H7 (cell line): ENCODE results near the gene DIDO1. TPM values are rescaled to one million over a fixed set of nuclear protein-coding genes. Genes with fewer than 3 reads are reported as not detected.

ENCODE experiments used
- DNase-seq: peaks from one replicate; pipeline ENCODE4 v3.0.0; 2012
- H3K27me3 ChIP-seq: 2 replicates; pipeline ENCODE4 v1.6.0; 2011; ENCODE audit warnings: mild to moderate bottlenecking, low read length; ENCODE audit not compliant: control insufficient read depth, insufficient read depth
- H3K36me3 ChIP-seq: replicated peaks from 2 replicates; pipeline ENCODE4 v1.5.1; 2011; ENCODE audit warnings: low read length; ENCODE audit not compliant: control insufficient read depth, insufficient read depth
- H3K4me3 ChIP-seq: 2 replicates; pipeline ENCODE4 v1.5.1; 2011; ENCODE audit warnings: low read depth, mild to moderate bottlenecking, control low read depth, low read length, moderate library complexity; ENCODE audit not compliant: insufficient read depth
- total RNA-seq: library from RNA; depleted of rRNA; stranded (reverse); fragments of >200 nt; shearing (Covaris generic); gene quantifications from 2 replicates; pipeline ENCODE4 v1.2.3, GENCODE V29; 2014

The DIDO1 gene
- total RNA-seq, 1 experiment from 2014 or later, result 53.2 TPM

GRCh38 chr20:62894261-62894660 is 32.0 kb downstream of the DIDO1 start:
- Histone ChIP-seq H3K27me3 (no peaks in the 10 kb centered on the region), H3K36me3 (peaks cover 44% of the 10 kb centered on the region), H3K4me3 (no peak overlapping the region)
- DNase-seq, result no peak

GRCh38 chr20:62893700-62894099 is 32.6 kb downstream of the DIDO1 start:
- H3K4me3 ChIP-seq, result no peak overlapping the region
- DNase-seq, result peak; percentile 81
- H3K36me3 ChIP-seq, result peaks cover 46% of the 10 kb centered on the region
- no peaks in the 10 kb centered on the region for H3K27me3 ChIP-seq

- DNase-seq, result no peak
- Histone ChIP-seq H3K36me3 (peaks cover 50% of the 10 kb centered on the region), H3K27me3 (no peaks in the 10 kb centered on the region), H3K4me3 (no peak overlapping the region)
These were observed 33.7 kb downstream of the DIDO1 start for GRCh38 chr20:62892348-62893304.

GRCh38 chr20:62891111-62891510 is 35.2 kb downstream of the DIDO1 start:
- Histone ChIP-seq H3K4me3 (no peak overlapping the region), H3K36me3 (peaks cover 52% of the 10 kb centered on the region), H3K27me3 (no peaks in the 10 kb centered on the region)
- no peak for DNase-seq

- Histone ChIP-seq H3K4me3 (no peak overlapping the region), H3K27me3 (no peaks in the 10 kb centered on the region), H3K36me3 (peaks cover 51% of the 10 kb centered on the region)
These were observed 35.9 kb downstream of the DIDO1 start for GRCh38 chr20:62890444-62890843.

GRCh38 chr20:62889871-62890270 is 36.4 kb downstream of the DIDO1 start:
- H3K36me3 ChIP-seq, result peaks cover 49% of the 10 kb centered on the region
- H3K4me3 ChIP-seq, result no peak overlapping the region
- no peaks in the 10 kb centered on the region for H3K27me3 ChIP-seq
- no peak for DNase-seq

More at GRCh38 chr20:62890444-62890843, 35.9 kb downstream of the DIDO1 start:
- DNase-seq, result no peak

- H3K36me3 ChIP-seq, result peaks cover 45% of the 10 kb centered on the region
- DNase-seq, result no peak
- no peaks in the 10 kb centered on the region for H3K27me3 ChIP-seq
- H3K4me3 ChIP-seq, result no peak overlapping the region
These were observed 36.9 kb downstream of the DIDO1 start for GRCh38 chr20:62889411-62889810.

- H3K4me3 ChIP-seq, result no peak overlapping the region
- no peak for DNase-seq
- peaks cover 40% of the 10 kb centered on the region for H3K36me3 ChIP-seq
- no peaks in the 10 kb centered on the region for H3K27me3 ChIP-seq
These were observed 37.4 kb downstream of the DIDO1 start for GRCh38 chr20:62888910-62889309.

GRCh38 chr20:62888406-62888805 is 37.9 kb downstream of the DIDO1 start:
- Histone ChIP-seq H3K27me3 (no peaks in the 10 kb centered on the region), H3K36me3 (peaks cover 36% of the 10 kb centered on the region), H3K4me3 (no peak overlapping the region)
- DNase-seq, result no peak

- Histone ChIP-seq H3K36me3 (peaks cover 33% of the 10 kb centered on the region), H3K4me3 (no peak overlapping the region), H3K27me3 (no peaks in the 10 kb centered on the region)
- no peak for DNase-seq
These were observed 38.5 kb downstream of the DIDO1 start for GRCh38 chr20:62887860-62888239.

- H3K27me3 ChIP-seq, result no peaks in the 10 kb centered on the region
- H3K36me3 ChIP-seq, result peaks cover 29% of the 10 kb centered on the region
- DNase-seq, result no peak
- no peak overlapping the region for H3K4me3 ChIP-seq
These were observed 39.0 kb downstream of the DIDO1 start for GRCh38 chr20:62887152-62887859.

GRCh38 chr20:62886709-62887058 is 39.6 kb downstream of the DIDO1 start:
- no peaks in the 10 kb centered on the region for H3K27me3 ChIP-seq
- no peak overlapping the region for H3K4me3 ChIP-seq
- no peak for DNase-seq
- peaks cover 24% of the 10 kb centered on the region for H3K36me3 ChIP-seq

- DNase-seq, result peak; percentile 75
- no peaks in the 10 kb centered on the region for H3K27me3 ChIP-seq
- peaks cover 21% of the 10 kb centered on the region for H3K36me3 ChIP-seq
These were observed 40.2 kb downstream of the DIDO1 start for GRCh38 chr20:62885896-62886708.

GRCh38 chr20:62885046-62885895 is 41.0 kb downstream of the DIDO1 start:
- no peaks in the 10 kb centered on the region for H3K27me3 ChIP-seq
- peaks cover 15% of the 10 kb centered on the region for H3K36me3 ChIP-seq
- H3K4me3 ChIP-seq, result no peak overlapping the region
- peak; percentile 53 for DNase-seq

More at GRCh38 chr20:62885896-62886708, 40.2 kb downstream of the DIDO1 start:
- no peak overlapping the region for H3K4me3 ChIP-seq
